Suppressor macrophage (primary cell): ENCODE measurements around the gene TLK1.
A peak's percentile ranks its signal among the peaks of the same experiment; 100 is the strongest.

Source experiments
- DNase-seq, 4 experiments: peaks; one replicate each; pipeline ENCODE4 v3.0.0-alpha.2; 2020 to 2022

Gene TLK1

GRCh38 chr2:170997893-170998597 lies 162.6 kb downstream of the TLK1 start:
- DNase-seq, result no peak

- DNase-seq, result no peak
Measured at GRCh38 chr2:170996316-170996715, 164.4 kb downstream of the TLK1 start.

GRCh38 chr2:170991398-170992182 lies 169.1 kb downstream of the TLK1 start:
- no peak for DNase-seq

GRCh38 chr2:170986566-170987258 lies 174.0 kb downstream of the TLK1 start:
- DNase-seq, result no peak

- DNase-seq, result no peak
Measured at GRCh38 chr2:170985407-170985806, 175.3 kb downstream of the TLK1 start.

GRCh38 chr2:170984079-170984478 lies 176.6 kb downstream of the TLK1 start:
- DNase-seq, result no peak

GRCh38 chr2:170975943-170976270 lies 184.8 kb downstream of the TLK1 start:
- no peak for DNase-seq

- DNase-seq, result no peak
Measured at GRCh38 chr2:170975127-170975942, 185.4 kb downstream of the TLK1 start.

- no peak for DNase-seq
Measured at GRCh38 chr2:170974304-170974993, 186.2 kb downstream of the TLK1 start.

GRCh38 chr2:170973492-170974303 lies 187.0 kb downstream of the TLK1 start:
- DNase-seq, result peak; percentile 83 to 94 (median 90)

GRCh38 chr2:170973225-170973491 lies 187.5 kb downstream of the TLK1 start:
- DNase-seq, result no peak

- no peak for DNase-seq
Measured at GRCh38 chr2:170972296-170973224, 188.1 kb downstream of the TLK1 start.

- peak in 1 of 4 experiments; percentile 12 for DNase-seq
Measured at GRCh38 chr2:170971071-170971470, 189.6 kb downstream of the TLK1 start.

GRCh38 chr2:170969872-170970496 lies 190.7 kb downstream of the TLK1 start:
- no peak for DNase-seq

- DNase-seq, result no peak
Measured at GRCh38 chr2:170969030-170969429, 191.7 kb downstream of the TLK1 start.

GRCh38 chr2:170968205-170969003 lies 192.3 kb downstream of the TLK1 start:
- DNase-seq, result no peak

- no peak for DNase-seq
Measured at GRCh38 chr2:170967553-170967952, 193.1 kb downstream of the TLK1 start.

GRCh38 chr2:170966648-170967396 lies 193.9 kb downstream of the TLK1 start:
- peak in 1 of 4 experiments; percentile 31 for DNase-seq
